ENCODE measurements around the gene PCBP3. TPM values are rescaled to one million over a fixed set of nuclear protein-coding genes. Genes with fewer than 3 reads are reported as not detected.

PCBP3 gene
- total and polyA plus RNA-seq, 2 of the 8 experiments (the other 6 are each of a cell fraction or from before 2014, with no cell fraction given): 3.5 to 6.3 TPM

- TF ChIP-seq GABPA (IDR thresholded peaks at IDR 0.05; ENCODE audit: borderline replicate concordance, insufficient read depth, low read length) (no peak), KDM4A (IDR thresholded peaks at IDR 0.05; ENCODE audit: low read depth, low read length, severe bottlenecking) (no peak), RFX5 (IDR thresholded peaks at IDR 0.05; ENCODE audit: borderline replicate concordance, low read depth, low read length) (no peak), USF2 (IDR thresholded peaks at IDR 0.05; ENCODE audit: low read length) (no peak)
Measured at GRCh38 chr21:45990049-45990711, 346.7 kb downstream of the PCBP3 start (continued).
